ENCODE data around the gene IL12B. TPM values are rescaled to one million over a fixed set of nuclear protein-coding genes. Genes with fewer than 3 reads are reported as not detected.
"Not testable (repeated sequence)": the region's sequence is repeated elsewhere in the genome, so short reads cannot be mapped to it uniquely, and the experiment has no call there.

The IL12B gene
- total RNA-seq, 2 experiments from 2014 or later = not detected

DNA sequence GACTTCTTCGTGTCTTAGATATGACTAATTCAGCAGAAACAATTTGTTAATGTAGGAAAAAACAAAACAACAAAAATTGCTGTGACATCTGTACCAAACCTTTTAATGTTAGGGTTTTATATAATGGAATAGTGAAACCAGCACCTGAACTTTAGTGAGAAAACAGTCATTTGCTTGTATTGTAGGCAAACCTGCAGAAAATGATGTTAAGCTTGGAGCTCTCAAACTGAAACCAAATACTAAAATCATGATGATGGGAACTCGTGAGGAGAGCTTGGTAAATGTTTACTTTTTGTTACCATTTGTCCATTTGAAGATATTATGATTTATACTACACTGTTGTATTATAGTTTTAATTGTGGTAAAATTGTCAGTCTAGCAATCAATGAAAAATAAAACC, 60.6 kb downstream of the IL12B start:
- H3K27ac ChIP-seq (ENCODE audit: low read depth in 1 of 2, low read length in 2 of 2) = no peak overlapping the region
- H3K36me3 Mint-ChIP-seq (ENCODE audit: low read depth) = peaks cover 68% of the 10 kb centered on the region
- ChIA-PET CTCF (no interaction called here), POLR2A (no interaction called here)
- H3K4me1 Mint-ChIP-seq (ENCODE audit: low read depth) = peaks cover 43% of the 10 kb centered on the region
- DNase-seq = no peak
- no peaks in the 10 kb centered on the region for H3K27me3 ChIP-seq (ENCODE audit: control insufficient read depth in 1 of 2, insufficient read depth in 2 of 2, low read length in 2 of 2)
- no peak overlapping the region for H3K4me3 ChIP-seq (ENCODE audit: low read length)
- peaks cover 45% of the 10 kb centered on the region for H3K36me3 ChIP-seq (ENCODE audit: insufficient read depth, low read length)
- H3K9me3 Mint-ChIP-seq = no peaks in the 10 kb centered on the region
- H3K9me3 ChIP-seq (ENCODE audit: control insufficient read depth in 1 of 2, insufficient read depth in 1 of 2, low read length in 2 of 2) = peaks cover 0 to 9% of the 10 kb centered on the region in 2 experiments
- TF ChIP-seq, protein P1, sequence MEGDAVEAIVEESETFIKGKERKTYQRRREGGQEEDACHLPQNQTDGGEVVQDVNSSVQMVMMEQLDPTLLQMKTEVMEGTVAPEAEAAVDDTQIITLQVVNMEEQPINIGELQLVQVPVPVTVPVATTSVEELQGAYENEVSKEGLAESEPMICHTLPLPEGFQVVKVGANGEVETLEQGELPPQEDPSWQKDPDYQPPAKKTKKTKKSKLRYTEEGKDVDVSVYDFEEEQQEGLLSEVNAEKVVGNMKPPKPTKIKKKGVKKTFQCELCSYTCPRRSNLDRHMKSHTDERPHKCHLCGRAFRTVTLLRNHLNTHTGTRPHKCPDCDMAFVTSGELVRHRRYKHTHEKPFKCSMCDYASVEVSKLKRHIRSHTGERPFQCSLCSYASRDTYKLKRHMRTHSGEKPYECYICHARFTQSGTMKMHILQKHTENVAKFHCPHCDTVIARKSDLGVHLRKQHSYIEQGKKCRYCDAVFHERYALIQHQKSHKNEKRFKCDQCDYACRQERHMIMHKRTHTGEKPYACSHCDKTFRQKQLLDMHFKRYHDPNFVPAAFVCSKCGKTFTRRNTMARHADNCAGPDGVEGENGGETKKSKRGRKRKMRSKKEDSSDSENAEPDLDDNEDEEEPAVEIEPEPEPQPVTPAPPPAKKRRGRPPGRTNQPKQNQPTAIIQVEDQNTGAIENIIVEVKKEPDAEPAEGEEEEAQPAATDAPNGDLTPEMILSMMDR (IDR thresholded peaks at IDR 0.05) = no peak
- no peaks in the 10 kb centered on the region for H3K27me3 Mint-ChIP-seq
- ATAC-seq (ENCODE audit: poor library complexity) = no peak
- H3K4me1 ChIP-seq (ENCODE audit: insufficient read depth, low read length) = no peaks in the 10 kb centered on the region
- H3K4me3 Mint-ChIP-seq = no peak overlapping the region
- intact Hi-C loops (cut with DNase I, micrococcal nuclease) = loop anchor here in 1 of 2 experiments (5.0 to 10.0 kb wide), 2 partner anchors 853 to 1145 kb away; partner anchors contain the start of gene SLU7
- peak overlapping the region; percentile 30 for H3K27ac Mint-ChIP-seq

- H3K9me3 ChIP-seq (ENCODE audit: control insufficient read depth in 1 of 2, insufficient read depth in 1 of 2, low read length in 2 of 2); H3K27ac ChIP-seq (ENCODE audit: low read depth in 1 of 2, low read length in 2 of 2); CTCF ChIA-PET; H3K27me3 ChIP-seq (ENCODE audit: control insufficient read depth in 1 of 2, insufficient read depth in 2 of 2, low read length in 2 of 2); H3K4me3 Mint-ChIP-seq; H3K27me3 Mint-ChIP-seq; ATAC-seq (ENCODE audit: poor library complexity); H3K27ac Mint-ChIP-seq; DNase-seq; H3K4me3 ChIP-seq (ENCODE audit: low read length); H3K9me3 Mint-ChIP-seq: not testable (repeated sequence)
- Mint-ChIP-seq H3K4me1 (ENCODE audit: low read depth) (peaks cover 68% of the 10 kb centered on the region), H3K36me3 (ENCODE audit: low read depth) (peaks cover 53% of the 10 kb centered on the region)
- peaks cover 25% of the 10 kb centered on the region for H3K36me3 ChIP-seq (ENCODE audit: insufficient read depth, low read length)
- POLR2A ChIA-PET = interaction anchor here (1.3 kb wide), 1 partner anchor 59 kb away, joined by 5 read pairs; no protein-coding TSS in a partner anchor
- H3K4me1 ChIP-seq (ENCODE audit: insufficient read depth, low read length) = peaks cover 15% of the 10 kb centered on the region
- intact Hi-C loops (cut with DNase I, micrococcal nuclease) = loop anchor here in 1 of 2 experiments (5.0 to 10.0 kb wide), 2 partner anchors 856 to 1148 kb away; partner anchors contain the start of gene SLU7
These were observed 63.5 kb downstream of the IL12B start for GRCh38 chr5:159266764-159267163.

Other genes with a start within 250 kb of the IL12B start
- under 1 TPM; 0.20 to 0.52 TPM for gene EBF1, start 230.6 kb downstream of the IL12B start, total RNA-seq
- gene RNF145, start 120.9 kb downstream of the IL12B start, total RNA-seq = 10 to 100 TPM; 83.7 to 94.4 TPM
- 10 to 100 TPM; 16.5 to 19.0 TPM for gene UBLCP1, start 67.2 kb downstream of the IL12B start, total RNA-seq